NCI-H128 (cell line): ENCODE results near the gene TREML2.
"Not testable (repeated sequence)": the region's sequence is repeated elsewhere in the genome, so short reads cannot be mapped to it uniquely, and the experiment has no call there.

Experiments
- DNase-seq: peaks from one replicate; lab custom pipeline; 2025; ENCODE audit not compliant: unreplicated experiment; lab: John Stamatoyannopoulos, UW

The TREML2 gene

GRCh38 chr6:41208439-41209106, 7.6 kb upstream of the TREML2 start:
- no peak for DNase-seq

DNA sequence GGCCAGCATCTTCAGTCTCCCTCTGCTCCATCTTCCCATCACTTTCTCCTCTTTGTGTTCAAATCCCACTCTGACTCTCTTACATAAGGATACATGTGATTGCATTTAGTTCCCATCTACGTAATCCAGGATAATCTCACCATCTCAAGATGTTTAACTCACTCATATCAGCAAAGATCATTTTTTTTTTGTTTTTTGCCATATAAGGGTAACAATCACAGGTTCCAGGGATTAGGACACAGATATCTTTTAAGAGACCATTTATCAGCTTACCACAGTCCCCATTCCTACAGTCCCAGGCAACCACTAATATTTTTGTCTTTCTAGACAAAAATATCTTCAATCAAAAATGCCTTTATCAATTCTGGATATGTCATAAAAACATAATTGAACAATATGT, 3.2 kb upstream of the TREML2 start:
- no peak for DNase-seq

GRCh38 chr6:41201764-41202173, 820 bp upstream of the TREML2 start:
- no peak for DNase-seq

GRCh38 chr6:41200296-41200900, 551 bp downstream of the TREML2 start:
- DNase-seq: no peak

- no peak for DNase-seq
These were observed 1.2 kb downstream of the TREML2 start for GRCh38 chr6:41199552-41200246.

DNA sequence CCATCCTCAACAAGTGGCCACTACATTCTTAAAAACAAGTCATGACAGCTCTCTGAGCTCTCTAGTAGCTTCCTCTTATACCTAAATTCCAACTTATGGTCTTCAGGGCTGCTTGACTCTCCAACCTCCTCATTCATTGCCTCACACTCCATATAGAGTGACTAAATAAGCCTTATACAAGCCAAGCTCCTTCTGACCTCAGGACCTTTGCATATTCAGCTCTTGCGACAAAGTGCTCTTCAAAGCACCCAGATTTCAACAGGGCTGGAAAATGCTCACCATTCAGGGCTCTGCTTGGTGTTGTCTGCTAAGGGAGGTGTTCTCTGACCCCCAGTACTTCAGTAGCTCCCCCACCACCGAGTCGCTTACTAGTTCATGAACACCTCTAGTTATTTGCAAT, 3.7 kb downstream of the TREML2 start:
- DNase-seq: no peak

DNA sequence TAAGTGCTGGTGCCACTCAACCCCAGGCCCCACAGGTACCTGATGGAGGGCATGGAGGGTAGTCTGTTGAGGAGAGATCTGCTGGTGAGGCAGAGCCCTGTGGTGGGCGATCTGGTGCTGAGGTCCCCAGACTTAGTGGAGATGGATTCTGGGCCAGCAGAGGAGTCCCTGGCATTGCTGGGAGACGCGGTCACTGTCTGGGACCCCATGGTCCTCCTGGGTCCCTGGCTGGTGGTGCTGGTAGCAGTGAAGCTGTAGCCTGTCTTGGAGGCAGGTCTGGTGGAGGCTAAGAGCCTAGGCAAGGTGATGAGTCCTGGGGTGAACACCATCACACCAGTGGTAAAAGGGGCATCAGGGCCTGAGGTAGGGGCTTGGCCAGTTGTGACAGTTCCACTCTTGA, 6.6 kb downstream of the TREML2 start:
- no peak for DNase-seq

- no peak for DNase-seq
These were observed 7.1 kb downstream of the TREML2 start for GRCh38 chr6:41193884-41194283.

DNA sequence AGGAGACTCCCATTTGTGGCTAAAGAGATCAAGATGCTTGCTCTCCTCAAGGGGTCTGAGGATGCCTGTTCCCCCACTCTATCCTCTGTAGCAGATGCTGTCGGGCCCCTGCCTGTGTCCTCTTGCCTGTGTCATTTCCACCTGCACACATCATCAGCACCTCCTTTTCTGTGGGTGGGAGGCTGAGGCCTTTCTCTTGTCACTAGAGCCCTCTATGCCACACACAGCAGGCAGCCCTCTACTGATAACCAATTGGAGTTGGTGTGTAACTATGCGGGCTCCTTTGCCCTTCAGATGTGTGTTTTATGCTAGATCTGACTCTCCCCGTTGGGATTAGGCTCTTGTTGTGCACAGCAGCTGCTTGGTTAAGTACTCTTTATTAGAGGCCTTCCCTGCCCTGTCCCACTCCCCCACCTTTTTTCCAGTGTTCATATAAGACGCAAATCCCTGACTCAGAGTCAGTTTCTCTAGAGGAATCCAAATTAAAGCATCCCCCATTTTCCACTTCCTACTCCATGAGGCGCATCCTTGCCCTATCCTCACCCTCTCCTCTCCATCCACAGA, 7.7 kb downstream of the TREML2 start:
- no peak for DNase-seq

DNA sequence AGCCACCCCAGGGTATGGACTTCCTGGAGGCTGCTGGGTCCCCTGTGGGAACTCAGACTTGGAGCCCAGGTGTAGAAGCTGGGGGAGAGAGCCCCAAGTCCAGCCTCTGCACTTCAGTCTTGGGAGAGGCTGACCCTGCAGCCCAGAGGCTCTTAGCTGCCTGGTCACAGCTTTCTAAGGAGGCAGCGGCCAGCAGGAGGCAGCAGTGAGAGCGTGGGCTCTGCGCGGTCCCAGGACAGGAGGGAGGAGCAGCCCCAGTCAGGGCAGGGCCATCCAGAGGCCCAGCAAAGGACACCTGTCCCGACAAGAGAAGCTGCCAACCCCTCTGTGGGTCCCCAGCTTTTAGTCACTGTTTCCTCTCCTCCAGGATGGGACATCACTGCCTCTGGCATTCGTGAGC, 9.4 kb downstream of the TREML2 start:
- DNase-seq: no peak

DNA sequence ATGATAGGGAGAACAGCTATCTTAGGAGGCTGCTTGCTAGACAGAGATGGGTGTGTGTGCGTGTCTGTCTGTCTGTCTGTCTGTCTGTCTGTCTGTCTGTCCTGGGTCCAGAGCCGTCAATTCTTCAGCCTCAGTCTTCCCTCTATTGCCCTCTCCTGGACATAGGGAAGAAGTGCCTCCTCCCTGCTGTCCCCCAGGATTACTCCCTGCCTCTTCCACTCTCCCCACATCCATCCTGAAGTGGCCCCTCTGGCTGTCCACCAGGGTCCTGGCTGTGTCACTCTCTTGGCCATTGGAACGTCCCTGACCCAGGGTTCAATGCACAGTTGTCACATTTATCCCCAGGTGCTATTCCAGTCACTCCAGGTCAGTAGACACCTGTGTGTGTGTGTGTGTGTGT, 10.2 kb downstream of the TREML2 start:
- no peak for DNase-seq

- no peak for DNase-seq
These were observed 11.0 kb downstream of the TREML2 start for GRCh38 chr6:41189967-41190366.

- DNase-seq: not testable (repeated sequence)
These were observed 11.9 kb downstream of the TREML2 start for GRCh38 chr6:41189046-41189445.

GRCh38 chr6:41187924-41188886, 12.7 kb downstream of the TREML2 start:
- no peak for DNase-seq

- DNase-seq: no peak
These were observed 14.9 kb downstream of the TREML2 start for GRCh38 chr6:41186031-41186562.

GRCh38 chr6:41184761-41185160, 16.2 kb downstream of the TREML2 start:
- no peak for DNase-seq

- DNase-seq: no peak
These were observed 18.6 kb downstream of the TREML2 start for GRCh38 chr6:41182069-41183034.

GRCh38 chr6:41181566-41181965, 19.4 kb downstream of the TREML2 start:
- no peak for DNase-seq

GRCh38 chr6:41179163-41179562, 21.8 kb downstream of the TREML2 start:
- DNase-seq: no peak

DNA sequence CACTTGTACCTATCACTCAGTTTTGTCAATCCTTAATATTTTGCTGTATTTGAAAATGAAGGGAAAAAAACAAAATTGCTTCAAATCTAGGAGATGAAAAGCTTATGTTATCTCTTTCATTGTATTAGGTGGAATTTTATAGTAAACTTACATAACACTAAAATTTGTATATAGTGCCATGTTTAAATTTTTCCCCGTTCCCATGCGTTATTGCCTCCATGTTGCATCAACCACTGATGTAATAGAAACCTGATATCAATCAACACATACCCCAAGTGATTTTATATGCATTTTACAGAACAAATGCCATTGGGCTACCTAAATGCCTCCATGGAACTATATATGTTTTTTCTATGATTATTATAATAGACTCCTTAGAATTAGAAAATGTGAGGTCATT, 23.3 kb downstream of the TREML2 start:
- no peak for DNase-seq
